ENCODE measurements around the gene ITIH4.

- TF ChIP-seq POLR2A (IDR thresholded peaks at IDR 0.05) (no peak), CTCF (IDR thresholded peaks at IDR 0.05) (no peak)
Measured at GRCh38 chr3:52794612-52795099, 35.8 kb downstream of the ITIH4 start, which contains the start of gene ITIH3.

All from thyroid gland (tissue), 4 donors.